HG02973 (cell line): ENCODE results near the gene CD86.

Experiments used
- ATAC-seq: cut with Tn5 transposase; IDR thresholded peaks from one replicate; pipeline ENCODE4 v1.9.1; 2021; ENCODE audit warnings: moderate library complexity; ENCODE audit not compliant: unreplicated experiment

Gene CD86

DNA sequence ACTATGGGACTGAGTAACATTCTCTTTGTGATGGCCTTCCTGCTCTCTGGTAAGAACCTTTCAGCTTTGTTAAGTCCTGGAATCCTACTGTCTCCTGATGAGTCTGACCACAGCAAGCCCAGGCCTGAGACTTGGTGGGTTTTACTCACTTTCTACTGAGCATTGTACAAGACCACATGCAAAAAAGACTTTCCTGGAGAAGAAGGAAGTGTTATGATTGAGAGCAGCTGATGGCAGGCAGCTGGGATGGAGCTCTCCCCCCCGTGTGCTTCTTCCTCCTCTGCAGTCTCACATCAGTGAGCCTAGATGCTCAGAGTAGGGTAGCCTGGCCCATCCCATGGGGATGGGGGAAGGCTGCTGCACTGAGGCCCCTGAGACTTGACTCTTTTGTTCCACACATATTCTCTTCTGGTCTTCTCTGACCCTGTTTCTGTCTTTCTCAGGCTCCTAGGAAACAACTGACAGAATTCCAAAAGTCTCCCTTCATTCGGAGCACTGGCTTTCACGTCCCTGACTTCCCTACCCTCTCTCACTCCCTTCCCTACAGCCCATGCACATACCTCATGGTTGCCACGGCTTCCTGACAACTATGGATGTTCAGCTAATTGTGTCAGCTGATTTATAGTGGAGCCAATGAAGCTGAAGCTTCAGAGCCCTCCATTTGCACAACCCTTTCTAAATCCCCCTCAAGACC, 36.6 kb downstream of the CD86 start:
- ATAC-seq = peak; percentile 49

DNA sequence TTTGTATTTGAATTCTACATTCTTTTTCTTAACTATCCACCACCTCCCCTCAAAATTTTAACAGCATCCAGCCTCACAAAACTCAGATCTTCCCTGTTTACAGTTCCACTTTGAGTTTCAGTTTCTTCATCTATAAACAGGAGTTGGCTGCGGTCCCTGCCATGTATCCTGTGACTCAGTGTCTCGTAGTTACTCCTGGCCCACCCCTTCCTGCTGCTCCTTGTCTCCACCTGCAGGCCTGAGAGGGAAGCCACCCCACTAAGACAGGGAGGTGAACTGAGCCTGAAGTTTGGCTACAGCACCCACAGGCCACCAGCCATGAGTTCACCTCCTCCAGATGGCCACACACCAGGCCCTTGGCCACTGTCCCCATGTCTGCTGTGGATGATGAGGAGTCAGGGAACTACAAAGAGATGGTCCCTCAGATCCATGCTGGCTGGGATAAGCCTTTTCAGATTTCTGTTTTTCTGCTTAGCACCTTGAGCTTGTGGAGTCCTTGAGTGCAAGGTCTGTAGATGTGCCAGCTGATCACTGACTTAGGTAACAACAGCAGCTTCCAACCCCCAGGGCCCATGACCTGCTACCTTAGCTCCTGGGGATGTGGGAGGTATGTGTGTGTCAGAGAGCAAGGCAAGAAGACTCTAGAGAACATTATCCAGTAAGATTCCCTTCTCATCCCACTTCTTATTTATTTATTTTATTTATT, 37.5 kb downstream of the CD86 start:
- ATAC-seq = no peak

DNA sequence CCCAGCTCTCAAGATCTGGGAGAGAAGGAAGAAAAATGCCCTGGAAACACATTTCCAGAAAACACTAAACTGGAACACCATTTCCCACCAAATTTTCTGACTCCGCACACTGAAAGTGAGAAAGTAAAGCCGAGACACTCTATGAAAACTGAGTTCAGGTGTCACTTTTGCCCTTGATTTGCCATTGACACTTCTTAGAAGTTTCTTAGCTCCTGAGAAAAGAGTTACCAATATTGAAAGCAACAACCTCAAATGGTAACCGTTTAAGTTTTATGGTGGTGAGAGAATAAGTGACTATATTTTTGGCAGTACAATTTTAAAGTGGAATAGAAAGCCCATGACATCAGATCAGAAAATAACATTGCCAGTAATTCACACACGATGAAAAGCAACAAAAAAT, 39.0 kb downstream of the CD86 start:
- peak; percentile 36 for ATAC-seq

DNA sequence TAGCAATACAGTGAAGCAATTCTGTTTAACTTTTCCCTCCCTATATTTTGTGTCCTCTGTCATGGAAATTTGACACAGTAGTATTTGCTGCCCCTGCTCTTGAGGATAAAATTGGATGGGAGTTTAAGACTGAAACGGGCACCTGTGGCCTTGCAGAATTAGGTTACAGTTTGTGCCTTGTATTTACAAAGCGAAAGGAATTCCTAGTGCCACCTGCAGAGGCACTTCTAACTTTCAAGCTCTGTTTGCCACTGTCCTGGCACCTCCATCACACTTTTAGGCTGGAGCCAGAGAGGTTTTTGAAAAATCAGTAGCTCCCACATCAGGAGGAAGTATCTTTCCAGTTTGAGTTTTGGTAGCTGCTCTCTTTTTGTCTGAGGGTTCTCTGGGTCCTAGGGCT, 39.5 kb downstream of the CD86 start:
- ATAC-seq = no peak

DNA sequence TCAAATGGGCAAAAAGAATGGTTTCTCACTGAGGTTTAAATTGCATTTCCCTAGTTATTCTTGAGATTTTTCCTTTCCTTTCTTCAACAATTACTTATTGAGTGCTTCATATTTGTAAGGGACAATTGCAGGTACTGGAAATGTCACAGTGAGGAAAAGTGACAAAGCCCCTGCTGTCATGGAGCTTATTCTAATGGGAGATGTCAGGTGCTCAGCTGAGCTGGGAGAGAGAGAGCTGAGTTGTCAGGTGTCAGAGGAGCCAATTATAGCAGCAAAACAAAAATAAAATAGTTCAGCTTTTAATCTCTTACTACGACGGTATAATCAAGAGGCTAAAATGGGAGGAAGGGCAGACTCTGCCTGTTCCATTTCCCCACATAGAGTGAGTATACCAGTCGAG, 42.0 kb downstream of the CD86 start:
- no peak for ATAC-seq

DNA sequence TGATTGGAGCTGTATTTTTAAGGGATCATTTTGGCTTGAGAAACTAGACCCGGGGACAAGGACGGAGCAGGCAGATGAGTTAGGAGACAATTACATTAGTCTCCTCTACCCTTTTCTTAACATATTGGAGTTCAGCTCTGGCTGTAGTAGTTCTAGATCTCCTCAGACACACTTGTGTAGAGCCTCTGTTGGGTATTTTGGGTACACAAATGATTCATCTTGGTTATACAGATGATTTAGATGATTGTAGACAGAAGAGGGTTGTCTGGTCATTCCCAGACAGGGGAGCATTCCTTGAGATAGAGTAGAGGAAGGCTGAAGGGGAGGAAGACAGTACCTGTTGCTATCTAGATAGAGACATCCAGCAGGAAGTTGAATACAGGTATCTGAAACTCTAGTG, 43.4 kb downstream of the CD86 start:
- no peak for ATAC-seq

DNA sequence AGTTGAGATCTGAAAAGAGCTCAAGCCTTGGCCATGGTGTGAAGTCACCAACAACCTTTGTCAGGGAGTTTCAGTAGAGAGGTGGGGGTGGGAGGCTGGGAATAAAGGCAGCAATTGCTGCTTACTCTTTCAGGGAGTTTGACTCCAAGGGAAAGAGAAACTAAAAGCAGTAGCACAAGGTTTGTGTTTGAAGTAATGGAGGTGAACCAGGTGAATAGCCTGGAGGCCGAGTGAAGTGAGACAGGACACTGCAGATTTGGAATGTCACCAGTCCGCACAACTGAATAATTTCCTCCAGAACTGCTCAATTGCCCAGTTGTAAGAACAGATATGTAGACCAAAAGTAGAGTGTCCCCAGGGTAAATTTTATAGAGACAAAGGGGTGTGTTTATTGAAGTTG, 44.1 kb downstream of the CD86 start:
- no peak for ATAC-seq

DNA sequence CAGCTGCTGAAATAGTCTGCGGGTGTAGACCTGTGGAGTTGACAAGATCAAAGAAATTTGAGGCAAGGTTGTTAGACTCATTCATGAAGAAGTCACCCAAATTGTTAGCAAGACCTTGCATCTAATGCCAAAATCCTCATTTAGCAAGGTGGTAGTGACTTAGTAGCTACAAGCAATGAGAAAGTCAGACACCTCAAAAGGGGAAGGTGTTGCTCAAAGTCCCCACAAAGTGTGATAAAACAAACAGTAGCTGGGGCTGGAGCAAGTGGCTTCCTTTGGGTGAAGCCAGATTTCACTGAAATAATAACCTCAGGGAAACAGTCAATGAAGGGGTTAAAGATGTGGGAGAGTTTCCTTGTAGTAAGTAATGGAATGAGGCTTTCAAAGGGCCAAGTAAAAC, 44.9 kb downstream of the CD86 start:
- ATAC-seq = no peak

DNA sequence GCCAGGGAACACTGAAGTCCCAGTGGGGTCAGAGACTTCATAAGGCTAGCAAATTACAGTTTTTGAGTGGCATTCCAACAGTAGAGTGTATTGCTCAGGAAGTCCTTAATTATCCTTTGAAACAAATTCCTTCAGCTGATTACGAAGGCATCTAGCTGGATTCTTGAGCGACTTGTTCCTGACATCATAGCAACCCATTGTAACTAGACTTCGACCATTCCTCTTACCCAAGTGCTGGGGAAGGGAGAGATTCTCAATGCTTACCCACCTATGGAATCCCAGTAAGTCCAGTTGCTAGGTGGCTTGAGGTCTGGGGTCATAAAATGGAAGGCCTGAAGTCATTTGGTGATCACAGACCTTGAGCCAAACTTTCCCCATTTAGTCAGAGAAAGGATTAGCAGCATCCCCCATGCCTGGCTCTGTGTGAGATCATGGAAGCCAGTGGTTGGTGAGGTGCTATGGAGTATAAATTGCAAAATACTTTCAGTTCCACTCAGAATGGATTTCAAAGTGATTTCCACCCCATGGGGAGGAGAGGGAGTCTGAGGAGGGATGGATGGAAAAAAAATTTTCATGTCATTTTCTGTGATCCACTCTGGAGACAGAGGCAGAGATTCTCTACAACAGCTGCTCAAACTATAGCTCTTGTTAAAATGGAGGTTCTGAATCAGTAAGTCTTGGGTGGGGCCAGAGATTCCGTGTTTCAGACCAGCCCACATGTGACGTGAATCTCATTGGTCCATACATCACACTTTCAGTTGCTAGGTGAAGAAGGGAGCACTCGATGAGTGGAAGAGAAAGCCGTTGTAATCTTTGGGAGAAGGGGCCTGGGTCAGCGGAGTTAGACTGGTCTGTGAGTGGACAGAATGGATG, 45.7 kb downstream of the CD86 start:
- ATAC-seq = peak; percentile 40

DNA sequence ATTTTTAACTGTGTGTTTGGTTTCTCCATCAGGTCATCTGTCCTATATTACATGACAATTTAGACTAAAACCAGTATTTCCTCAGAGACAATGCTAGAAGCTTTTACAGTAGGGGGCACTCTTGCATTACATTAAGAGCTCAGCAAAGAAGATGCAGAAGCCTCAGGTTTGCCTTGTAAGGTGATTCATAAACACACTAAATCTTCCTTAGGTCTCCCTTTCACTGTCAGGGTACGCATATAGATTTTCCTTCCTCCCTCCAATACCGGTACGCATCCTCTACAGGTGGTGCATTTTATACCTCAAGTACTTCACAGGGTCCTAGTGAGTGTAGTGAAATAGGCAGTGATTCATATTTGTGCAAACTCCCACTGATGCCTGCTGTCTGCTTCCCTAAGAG, 46.5 kb downstream of the CD86 start:
- ATAC-seq = peak; percentile 38

DNA sequence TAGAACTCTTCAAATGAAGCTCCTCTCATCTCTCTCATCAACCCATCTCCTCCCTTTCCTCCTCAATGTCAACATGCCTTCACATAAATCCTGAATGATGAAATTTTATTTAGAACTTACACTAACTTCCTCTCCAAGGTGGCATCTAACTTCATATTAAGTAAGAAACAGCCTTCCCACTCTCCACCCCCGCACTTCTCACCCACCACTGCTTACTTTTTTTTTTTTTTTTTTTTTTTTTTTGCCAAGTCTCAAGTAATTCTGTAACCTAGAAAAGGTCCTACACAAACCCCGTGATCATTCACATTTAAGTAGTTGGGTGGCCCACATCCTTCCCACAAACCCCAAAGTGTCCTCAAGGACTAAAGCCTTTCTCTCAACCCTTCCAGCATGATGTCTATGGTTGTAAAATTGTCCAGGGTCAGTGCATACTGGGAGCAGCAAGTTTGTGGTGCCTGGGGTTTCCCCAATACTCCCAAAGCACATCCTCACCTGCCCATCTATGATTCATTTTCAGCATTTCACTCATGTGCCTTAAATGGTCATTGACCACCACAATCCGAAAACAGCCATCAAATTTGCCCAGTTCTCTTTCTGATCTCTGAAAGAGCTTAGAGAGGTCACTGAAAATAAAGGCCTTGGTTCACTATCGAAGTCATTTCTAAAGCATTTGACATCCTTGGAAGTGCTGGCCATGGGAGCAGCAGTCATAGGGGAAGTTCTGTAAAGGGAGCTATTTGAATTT, 47.2 kb downstream of the CD86 start:
- ATAC-seq = peak; percentile 33

DNA sequence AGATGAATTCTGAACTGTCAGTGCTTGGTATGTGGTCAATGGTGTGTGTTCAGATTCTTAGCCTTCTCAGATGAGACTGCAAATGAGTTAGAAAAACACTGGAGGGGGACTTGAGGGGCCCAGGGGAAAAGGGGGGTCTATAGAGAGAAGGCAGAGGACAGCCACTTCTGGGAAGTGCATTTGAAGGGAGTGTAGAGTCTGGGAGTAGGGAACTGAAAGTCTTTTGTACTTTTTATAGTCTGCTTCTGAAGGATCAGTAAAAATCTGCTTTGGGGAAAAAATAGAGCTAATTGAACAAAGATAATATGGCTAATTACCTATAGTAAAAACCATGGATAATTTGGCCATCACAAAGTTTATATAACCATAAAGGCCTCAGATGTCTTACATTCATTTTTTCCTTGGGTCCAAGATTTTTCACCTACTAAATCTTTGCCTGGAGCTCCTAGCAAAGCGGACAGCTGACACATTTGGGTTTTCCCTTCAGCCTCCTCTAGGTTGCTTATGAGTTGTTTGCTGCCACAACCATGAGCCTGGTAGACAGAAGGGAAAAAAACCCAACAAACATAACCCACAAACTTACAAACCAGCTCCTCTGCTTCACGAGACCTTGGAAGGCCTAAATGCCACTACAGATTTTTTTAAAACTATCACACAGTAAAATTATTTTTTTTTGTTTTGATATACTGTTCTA, 48.8 kb downstream of the CD86 start:
- ATAC-seq = no peak

DNA sequence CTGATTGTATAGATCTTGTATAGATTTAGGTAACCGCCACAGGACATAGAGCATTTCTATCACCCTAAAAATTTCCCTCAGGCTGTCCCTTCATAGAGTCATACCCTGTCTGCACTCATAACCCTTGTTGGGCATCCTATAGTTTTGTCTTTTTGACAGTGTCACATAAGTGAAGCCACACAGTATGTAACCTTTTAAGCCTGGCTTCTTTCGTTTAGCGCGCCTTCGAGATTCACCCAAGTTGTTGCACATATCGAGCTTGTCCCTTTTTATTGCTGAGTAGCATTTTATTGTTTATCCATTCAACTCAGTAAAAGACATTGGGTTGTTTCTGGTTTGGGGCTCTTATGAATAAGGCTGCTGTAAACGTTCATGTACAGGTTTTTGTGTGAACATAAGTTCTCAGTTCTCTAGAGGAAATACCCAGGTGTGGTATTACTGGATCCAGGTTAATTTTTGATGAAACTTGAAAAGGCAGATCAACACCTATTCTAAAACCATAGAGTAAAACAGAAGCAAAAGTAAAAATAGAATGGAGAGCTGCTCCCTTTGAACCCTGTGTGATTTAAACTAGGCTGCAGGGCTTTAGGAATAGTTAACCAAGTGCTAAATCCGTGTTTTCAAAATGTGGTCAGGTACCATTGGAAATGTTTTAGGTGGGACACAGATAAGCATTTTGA, 49.5 kb downstream of the CD86 start:
- ATAC-seq = peak; percentile 22

DNA sequence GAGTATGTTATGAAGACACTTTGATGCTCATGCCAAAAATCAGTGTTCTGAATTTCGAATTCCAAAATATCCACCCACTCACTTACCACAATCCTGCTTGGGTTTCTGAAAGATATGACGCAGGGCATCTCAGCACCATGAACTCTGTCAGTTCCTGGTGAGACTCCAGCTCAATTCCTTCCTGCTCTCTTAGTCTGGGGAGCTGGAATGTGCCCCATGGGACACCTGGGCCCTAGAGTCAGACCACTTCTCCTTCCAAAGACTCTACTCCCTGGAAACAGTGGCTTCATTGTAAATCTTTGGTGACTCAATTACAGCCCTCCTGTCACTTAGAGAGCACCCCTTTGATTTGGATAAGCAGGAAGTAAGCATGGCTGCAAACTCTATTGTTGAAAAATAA, 50.5 kb downstream of the CD86 start:
- ATAC-seq = no peak

DNA sequence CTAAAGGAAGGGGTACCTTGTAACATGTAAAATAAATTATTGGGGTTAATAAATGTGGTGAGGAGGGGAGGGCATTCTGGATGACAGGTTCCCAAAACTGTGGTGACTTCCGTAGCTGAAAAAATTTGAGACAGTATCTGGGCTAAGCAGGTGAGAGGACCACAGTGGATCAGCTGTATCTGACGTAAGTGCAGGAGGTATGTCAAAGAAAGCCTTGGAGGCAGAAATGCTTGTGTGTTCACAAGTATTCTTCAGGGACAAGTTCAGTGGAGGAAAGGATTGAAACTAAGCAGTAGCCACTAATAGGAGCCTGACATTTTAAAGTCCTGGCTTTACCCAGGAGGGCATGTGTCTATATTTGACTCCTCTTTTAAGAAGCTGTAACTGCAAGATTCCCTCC, 52.0 kb downstream of the CD86 start:
- no peak for ATAC-seq

DNA sequence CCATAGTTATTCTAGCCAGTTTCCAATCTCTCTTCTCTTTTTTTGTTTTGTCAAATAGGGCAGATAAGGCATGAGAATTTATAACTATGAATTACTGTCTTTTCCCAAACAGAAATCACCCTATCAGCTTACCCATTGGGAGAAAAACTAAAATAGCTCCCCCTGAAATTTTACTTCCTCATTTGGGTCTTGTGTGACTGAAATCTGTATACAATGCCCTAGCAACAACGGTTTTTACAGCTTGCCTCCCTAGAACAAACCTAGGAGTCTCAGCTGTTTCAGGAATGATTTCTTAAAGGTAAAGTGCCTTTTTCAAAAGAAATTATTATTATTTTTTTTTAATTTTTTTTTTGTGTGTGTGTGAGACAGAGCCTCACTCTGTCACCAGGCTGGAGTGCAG, 56.8 kb downstream of the CD86 start:
- ATAC-seq = no peak

DNA sequence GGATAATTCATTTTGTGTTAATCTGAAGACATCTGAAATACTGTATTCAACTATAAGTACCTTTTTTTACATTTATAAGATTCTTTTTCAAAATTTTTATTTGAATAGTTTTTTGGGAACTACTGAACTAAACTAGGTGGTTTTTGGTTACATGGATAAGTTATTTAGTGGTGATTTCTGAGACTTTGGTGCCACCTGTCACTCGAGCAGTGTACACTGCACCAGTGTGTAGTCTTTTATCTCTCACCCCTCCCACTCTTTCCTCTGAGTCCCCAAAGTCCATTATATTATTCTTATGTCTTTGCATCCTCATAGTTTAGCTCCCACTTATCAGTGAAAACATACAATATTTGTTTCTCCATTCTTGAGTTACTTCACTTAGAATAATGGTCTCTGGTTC, 57.6 kb downstream of the CD86 start:
- ATAC-seq = no peak

DNA sequence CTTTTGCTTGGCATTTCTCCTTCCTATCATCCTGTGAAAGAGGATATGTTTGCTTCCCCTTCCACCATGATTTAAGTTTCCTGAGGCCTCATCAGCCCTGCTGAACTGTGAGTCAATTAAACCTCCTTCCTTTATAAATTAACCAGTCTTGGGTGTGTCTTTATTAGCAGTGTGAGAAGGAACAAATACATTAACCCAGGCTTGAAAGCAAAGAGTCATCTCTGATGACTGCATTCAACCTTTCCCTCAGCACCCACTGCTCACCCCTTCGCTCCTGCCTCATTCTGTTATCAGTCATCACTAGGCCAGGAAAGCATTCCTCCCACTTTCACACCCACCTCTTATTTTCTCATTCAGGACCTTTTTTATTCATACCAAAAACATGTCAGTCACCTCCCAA, 68.7 kb downstream of the CD86 start:
- no peak for ATAC-seq

DNA sequence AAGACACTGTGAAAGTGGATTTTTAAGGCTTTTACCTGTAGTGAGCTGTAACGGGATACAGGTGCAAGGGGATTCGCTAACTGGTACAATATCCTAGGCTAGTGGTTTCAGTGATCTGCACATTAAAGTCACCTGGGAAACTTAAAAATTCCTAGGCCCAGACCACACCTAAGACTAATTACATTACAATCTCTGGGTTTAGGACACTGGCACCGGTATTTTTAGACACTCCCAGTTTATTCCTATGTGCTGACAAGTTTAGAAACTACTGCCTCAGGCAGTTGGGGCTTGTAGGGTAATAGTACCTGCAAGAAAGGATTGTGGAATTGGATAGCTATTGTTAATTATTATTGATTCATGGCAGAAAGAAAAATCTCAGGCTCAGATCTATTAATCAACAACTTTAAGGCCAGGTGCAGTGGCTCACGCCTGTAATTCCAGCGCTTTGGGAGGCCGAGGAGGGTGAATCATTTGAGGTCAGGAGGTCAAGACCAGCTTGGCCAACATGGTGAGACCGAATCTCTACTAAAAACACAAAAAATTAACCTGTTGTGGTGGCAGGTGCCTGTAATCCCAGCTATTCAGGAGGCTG, 77.9 kb downstream of the CD86 start:
- ATAC-seq = no peak

DNA sequence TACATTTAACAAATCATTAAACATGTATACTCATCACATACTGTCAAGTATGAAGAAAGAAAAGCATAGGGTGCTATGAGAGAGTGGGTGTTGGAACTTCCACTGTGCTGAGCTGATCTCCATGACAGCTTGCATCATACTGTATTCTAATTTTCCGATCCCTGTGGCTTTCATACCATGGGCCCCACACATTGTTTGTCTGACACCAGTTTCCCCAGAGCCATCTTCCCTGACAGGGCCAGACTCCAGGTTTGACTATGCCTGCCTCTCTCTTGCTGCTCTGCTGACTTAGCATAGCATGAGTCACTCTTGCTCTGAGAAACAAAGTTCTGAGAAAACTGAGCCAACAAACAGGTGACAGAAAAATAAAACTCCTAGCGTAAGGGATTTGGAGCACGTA, 91.3 kb downstream of the CD86 start:
- peak; percentile 94 for ATAC-seq
